ENCODE results near the gene ATRNL1.

The ATRNL1 gene

GRCh38 chr10:115957786-115958442 is 864.7 kb downstream of the ATRNL1 start:
- DNase-seq (ENCODE audit: insufficient read length, low spot score) (no peak), FAIRE-seq (no peak)
- no peak for TF ChIP-seq POLR2A (IDR thresholded peaks at IDR 0.05; ENCODE audit: low read depth, low read length)

GRCh38 chr10:115963848-115964247 is 870.7 kb downstream of the ATRNL1 start:
- TF ChIP-seq POLR2A (IDR thresholded peaks at IDR 0.05; ENCODE audit: low read depth, low read length) = no peak
- no peak for FAIRE-seq
- DNase-seq (ENCODE audit: insufficient read length, low spot score) = no peak

- TF ChIP-seq POLR2A (IDR thresholded peaks at IDR 0.05; ENCODE audit: low read depth, low read length) = no peak
- FAIRE-seq (no peak), DNase-seq (ENCODE audit: insufficient read length, low spot score) (no peak)
These were observed 871.7 kb downstream of the ATRNL1 start for GRCh38 chr10:115964827-115965226.

- FAIRE-seq = no peak
- no peak for TF ChIP-seq POLR2A (IDR thresholded peaks at IDR 0.05; ENCODE audit: low read depth, low read length)
- no peak for DNase-seq (ENCODE audit: insufficient read length, low spot score)
These were observed 872.2 kb downstream of the ATRNL1 start for GRCh38 chr10:115965376-115965775.

GRCh38 chr10:115968236-115968635 is 875.1 kb downstream of the ATRNL1 start:
- TF ChIP-seq POLR2A (IDR thresholded peaks at IDR 0.05; ENCODE audit: low read depth, low read length) = no peak
- FAIRE-seq (no peak), DNase-seq (ENCODE audit: insufficient read length, low spot score) (no peak)

GRCh38 chr10:115969591-115969990 is 876.4 kb downstream of the ATRNL1 start:
- FAIRE-seq = no peak
- no peak for TF ChIP-seq POLR2A (IDR thresholded peaks at IDR 0.05; ENCODE audit: low read depth, low read length)

GRCh38 chr10:115971921-115972320 is 878.8 kb downstream of the ATRNL1 start:
- FAIRE-seq (no peak), DNase-seq (ENCODE audit: insufficient read length, low spot score) (no peak)
- TF ChIP-seq POLR2A (IDR thresholded peaks at IDR 0.05; ENCODE audit: low read depth, low read length) = no peak

More at GRCh38 chr10:115969591-115969990, 876.4 kb downstream of the ATRNL1 start:
- no peak for DNase-seq (ENCODE audit: insufficient read length, low spot score)

- TF ChIP-seq POLR2A (IDR thresholded peaks at IDR 0.05; ENCODE audit: low read depth, low read length) = no peak
- no peak for FAIRE-seq
These were observed 879.3 kb downstream of the ATRNL1 start for GRCh38 chr10:115972426-115972825.

GRCh38 chr10:115974351-115974750 is 881.2 kb downstream of the ATRNL1 start:
- DNase-seq (ENCODE audit: insufficient read length, low spot score) (no peak), FAIRE-seq (no peak)
- no peak for TF ChIP-seq POLR2A (IDR thresholded peaks at IDR 0.05; ENCODE audit: low read depth, low read length)

More at GRCh38 chr10:115972426-115972825, 879.3 kb downstream of the ATRNL1 start:
- DNase-seq (ENCODE audit: insufficient read length, low spot score) = no peak

GRCh38 chr10:115974816-115975430 is 881.8 kb downstream of the ATRNL1 start:
- FAIRE-seq (no peak), DNase-seq (ENCODE audit: insufficient read length, low spot score) (no peak)
- TF ChIP-seq POLR2A (IDR thresholded peaks at IDR 0.05; ENCODE audit: low read depth, low read length) = no peak

GRCh38 chr10:115975506-115975905 is 882.3 kb downstream of the ATRNL1 start:
- FAIRE-seq (no peak), DNase-seq (ENCODE audit: insufficient read length, low spot score) (no peak)
- no peak for TF ChIP-seq POLR2A (IDR thresholded peaks at IDR 0.05; ENCODE audit: low read depth, low read length)

- no peak for TF ChIP-seq POLR2A (IDR thresholded peaks at IDR 0.05; ENCODE audit: low read depth, low read length)
- DNase-seq (ENCODE audit: insufficient read length, low spot score) = no peak
- FAIRE-seq = no peak
These were observed 883.2 kb downstream of the ATRNL1 start for GRCh38 chr10:115976342-115976741.

- no peak for FAIRE-seq
- no peak for DNase-seq (ENCODE audit: insufficient read length, low spot score)
- TF ChIP-seq POLR2A (IDR thresholded peaks at IDR 0.05; ENCODE audit: low read depth, low read length) = no peak
These were observed 884.7 kb downstream of the ATRNL1 start for GRCh38 chr10:115977855-115978254.

- no peak for TF ChIP-seq POLR2A (IDR thresholded peaks at IDR 0.05; ENCODE audit: low read depth, low read length)
- DNase-seq (ENCODE audit: insufficient read length, low spot score) = no peak
- FAIRE-seq = no peak
These were observed 886.4 kb downstream of the ATRNL1 start for GRCh38 chr10:115979576-115979975.

- TF ChIP-seq POLR2A (IDR thresholded peaks at IDR 0.05; ENCODE audit: low read depth, low read length) = no peak
- no peak for FAIRE-seq
- no peak for DNase-seq (ENCODE audit: insufficient read length, low spot score)
These were observed 887.3 kb downstream of the ATRNL1 start for GRCh38 chr10:115980470-115980869.

Measured in H54 (cell line).